Measurements from ENCODE around the gene KRT83. TPM values are rescaled to one million over a fixed set of nuclear protein-coding genes. Genes with fewer than 3 reads are reported as not detected.

KRT83 gene
- total and polyA plus RNA-seq, 2 donors (not counting 1 experiment from before 2014, with no cell fraction given), result not detected

DNA sequence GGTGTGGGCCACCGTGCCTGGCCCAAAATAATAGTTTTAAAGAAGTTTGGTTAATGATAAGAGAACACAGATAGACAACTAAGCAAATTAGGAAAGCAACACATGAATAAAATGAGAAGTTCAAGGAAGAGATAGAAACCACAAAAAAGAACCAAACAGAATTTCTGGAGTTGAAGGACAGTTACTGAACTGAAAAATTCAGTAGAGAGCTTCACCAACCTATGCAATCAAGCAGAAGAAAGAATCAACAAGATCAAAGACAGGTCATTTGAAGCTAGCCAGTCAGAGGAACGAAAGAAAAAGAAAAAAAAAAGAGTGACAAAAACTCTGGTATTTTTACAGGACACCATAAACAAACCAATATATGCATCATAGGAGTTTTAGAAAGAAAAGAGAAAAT, 15.4 kb upstream of the KRT83 start:
- Histone ChIP-seq H3K36me3 (replicated peaks in 1 of 2; ENCODE audit: control extremely low read depth in 1 of 2, control insufficient read depth in 1 of 2, extremely low read depth in 1 of 2, insufficient read depth in 2 of 2, low read length in 1 of 2) (no peaks in the 10 kb centered on the region), H3K27ac (ENCODE audit: low read length in 2 of 2) (no peak overlapping the region), H3K79me2 (ENCODE audit: control insufficient read depth, insufficient read depth, low read length) (no peaks in the 10 kb centered on the region), H4K20me1 (ENCODE audit: control insufficient read depth, insufficient read depth, low read length, poor library complexity, severe bottlenecking) (no peaks in the 10 kb centered on the region), H3K9me3 (ENCODE audit: control extremely low read depth in 1 of 3, control insufficient read depth in 2 of 3, insufficient read depth in 1 of 3, low read length in 2 of 3) (peaks cover 0 to 8% (median 0%) of the 10 kb centered on the region in 3 donors), H2AFZ (ENCODE audit: insufficient read depth, low read depth, low read length, poor library complexity, severe bottlenecking) (no peak overlapping the region), H3K27me3 (replicated peaks in 1 of 4; ENCODE audit: control extremely low read depth in 1 of 4, control insufficient read depth in 3 of 4, insufficient read depth in 4 of 4, low read length in 3 of 4) (peaks cover 0 to 10% (median 1%) of the 10 kb centered on the region in 4 experiments), H3K4me3 (ENCODE audit: control extremely low read depth in 1 of 5, extremely low read depth in 1 of 5, insufficient read depth in 1 of 5, low read depth in 2 of 5, low read length in 4 of 5) (no peak overlapping the region), H3K4me1 (ENCODE audit: control insufficient read depth in 2 of 2, insufficient read depth in 2 of 2, low read length in 2 of 2) (no peaks in the 10 kb centered on the region), H3K4me2 (replicated peaks; ENCODE audit: low read depth, low read length, poor library complexity, severe bottlenecking) (no peak overlapping the region), H3K9ac (ENCODE audit: low read length) (no peak overlapping the region)
- Mint-ChIP-seq H3K4me3 (no peak overlapping the region), H3K27ac (no peak overlapping the region), H3K4me1 (no peaks in the 10 kb centered on the region), H3K27me3 (peaks cover 16% of the 10 kb centered on the region), H3K9me3 (ENCODE audit: insufficient read depth) (peaks cover 4% of the 10 kb centered on the region)
- POLR2A ChIA-PET, result no interaction called here
- intact Hi-C loops (cut with micrococcal nuclease), result no loop called here
- CTCF ChIA-PET, result interaction anchor here (0.6 to 1.4 kb wide), 2 partner anchors 9 to 37 kb away, joined by 3 to 5 read pairs; no protein-coding TSS in a partner anchor
- TF ChIP-seq, protein P1, sequence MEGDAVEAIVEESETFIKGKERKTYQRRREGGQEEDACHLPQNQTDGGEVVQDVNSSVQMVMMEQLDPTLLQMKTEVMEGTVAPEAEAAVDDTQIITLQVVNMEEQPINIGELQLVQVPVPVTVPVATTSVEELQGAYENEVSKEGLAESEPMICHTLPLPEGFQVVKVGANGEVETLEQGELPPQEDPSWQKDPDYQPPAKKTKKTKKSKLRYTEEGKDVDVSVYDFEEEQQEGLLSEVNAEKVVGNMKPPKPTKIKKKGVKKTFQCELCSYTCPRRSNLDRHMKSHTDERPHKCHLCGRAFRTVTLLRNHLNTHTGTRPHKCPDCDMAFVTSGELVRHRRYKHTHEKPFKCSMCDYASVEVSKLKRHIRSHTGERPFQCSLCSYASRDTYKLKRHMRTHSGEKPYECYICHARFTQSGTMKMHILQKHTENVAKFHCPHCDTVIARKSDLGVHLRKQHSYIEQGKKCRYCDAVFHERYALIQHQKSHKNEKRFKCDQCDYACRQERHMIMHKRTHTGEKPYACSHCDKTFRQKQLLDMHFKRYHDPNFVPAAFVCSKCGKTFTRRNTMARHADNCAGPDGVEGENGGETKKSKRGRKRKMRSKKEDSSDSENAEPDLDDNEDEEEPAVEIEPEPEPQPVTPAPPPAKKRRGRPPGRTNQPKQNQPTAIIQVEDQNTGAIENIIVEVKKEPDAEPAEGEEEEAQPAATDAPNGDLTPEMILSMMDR (IDR thresholded peaks at IDR 0.05), result no peak
- TF ChIP-seq EZH2 (IDR thresholded peaks at IDR 0.05; ENCODE audit: borderline replicate concordance, insufficient read depth, low read depth, low read length, poor library complexity, severe bottlenecking), result no peak
- DNase-seq (no peak), ATAC-seq (ENCODE audit: low read depth) (no peak)
- WGBS (ENCODE audit: insufficient coverage), result no CpG with 5 or more reads among the region's 2 CpGs

DNA sequence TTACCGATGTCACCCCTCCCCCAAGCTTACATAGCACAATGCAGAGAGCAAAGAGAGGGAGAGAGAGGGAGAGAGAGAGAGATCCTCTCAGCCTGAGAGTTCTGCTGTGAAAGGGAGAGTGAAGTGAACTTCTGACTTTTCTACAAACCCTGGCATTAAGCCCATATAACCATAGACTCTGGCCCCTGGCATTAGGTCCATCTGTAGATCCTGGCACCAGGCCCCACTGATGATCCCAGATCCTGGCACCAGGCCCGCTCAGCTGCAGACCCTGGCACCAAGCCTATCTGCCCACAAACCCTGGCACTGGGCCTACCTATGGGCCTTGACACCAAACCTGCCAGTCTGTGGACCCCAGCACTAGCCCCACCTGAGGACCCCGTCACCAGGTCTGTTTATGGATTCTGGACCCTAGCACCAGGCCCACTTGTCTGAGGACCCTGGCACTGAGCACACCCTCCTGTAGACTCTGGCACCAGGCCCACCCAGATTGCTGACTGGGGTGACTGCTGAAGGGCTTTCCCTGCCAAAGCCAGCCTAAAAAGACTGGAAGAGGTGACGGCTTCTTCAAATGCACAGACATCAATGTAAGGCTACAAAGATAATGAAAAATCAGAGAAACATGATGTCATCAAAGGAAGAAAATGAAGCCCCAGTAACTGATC, 14.5 kb upstream of the KRT83 start:
- ATAC-seq (ENCODE audit: low read depth) (no peak), DNase-seq (no peak)
- WGBS (ENCODE audit: insufficient coverage), result 100% methylated on average over 3 of the region's 4 CpGs
- Histone ChIP-seq H3K4me2 (replicated peaks; ENCODE audit: low read depth, low read length, poor library complexity, severe bottlenecking) (no peak overlapping the region), H3K9me3 (ENCODE audit: control extremely low read depth in 1 of 3, control insufficient read depth in 2 of 3, insufficient read depth in 1 of 3, low read length in 2 of 3) (peaks cover 0 to 8% (median 0%) of the 10 kb centered on the region in 3 donors), H3K4me3 (ENCODE audit: control extremely low read depth in 1 of 5, extremely low read depth in 1 of 5, insufficient read depth in 1 of 5, low read depth in 2 of 5, low read length in 4 of 5) (no peak overlapping the region), H3K27me3 (replicated peaks in 1 of 4; ENCODE audit: control extremely low read depth in 1 of 4, control insufficient read depth in 3 of 4, insufficient read depth in 4 of 4, low read length in 3 of 4) (peaks cover 0 to 11% (median 1%) of the 10 kb centered on the region in 4 experiments), H3K79me2 (ENCODE audit: control insufficient read depth, insufficient read depth, low read length) (no peaks in the 10 kb centered on the region), H2AFZ (ENCODE audit: insufficient read depth, low read depth, low read length, poor library complexity, severe bottlenecking) (no peak overlapping the region), H3K27ac (ENCODE audit: low read length in 2 of 2) (no peak overlapping the region), H3K4me1 (ENCODE audit: control insufficient read depth in 2 of 2, insufficient read depth in 2 of 2, low read length in 2 of 2) (no peaks in the 10 kb centered on the region), H3K36me3 (replicated peaks in 1 of 2; ENCODE audit: control extremely low read depth in 1 of 2, control insufficient read depth in 1 of 2, extremely low read depth in 1 of 2, insufficient read depth in 2 of 2, low read length in 1 of 2) (no peaks in the 10 kb centered on the region), H3K9ac (ENCODE audit: low read length) (no peak overlapping the region), H4K20me1 (ENCODE audit: control insufficient read depth, insufficient read depth, low read length, poor library complexity, severe bottlenecking) (no peaks in the 10 kb centered on the region)
- Mint-ChIP-seq H3K27me3 (peaks cover 15% of the 10 kb centered on the region), H3K4me3 (no peak overlapping the region), H3K27ac (no peak overlapping the region), H3K4me1 (no peaks in the 10 kb centered on the region), H3K9me3 (ENCODE audit: insufficient read depth) (peaks cover 4% of the 10 kb centered on the region)
- CTCF ChIA-PET, result interaction anchor here (1.4 kb wide), 1 partner anchor 8 kb away, joined by 5 read pairs; no protein-coding TSS in a partner anchor
- POLR2A ChIA-PET, result no interaction called here
- TF ChIP-seq, protein P1 (IDR thresholded peaks at IDR 0.05), result no peak
- intact Hi-C loops (cut with micrococcal nuclease), result no loop called here
